ENCODE results near the gene NOCT. TPM values are rescaled to one million over a fixed set of nuclear protein-coding genes. Genes with fewer than 3 reads are reported as not detected.
A peak's percentile ranks its signal among the peaks of the same experiment; 100 is the strongest.
"Not testable (repeated sequence)": the region's sequence is repeated elsewhere in the genome, so short reads cannot be mapped to it uniquely, and the experiment has no call there.

Gene NOCT
- total RNA-seq, 3 donors from 2014 or later, result 4.0 to 9.5 (median 6.4) TPM

DNA sequence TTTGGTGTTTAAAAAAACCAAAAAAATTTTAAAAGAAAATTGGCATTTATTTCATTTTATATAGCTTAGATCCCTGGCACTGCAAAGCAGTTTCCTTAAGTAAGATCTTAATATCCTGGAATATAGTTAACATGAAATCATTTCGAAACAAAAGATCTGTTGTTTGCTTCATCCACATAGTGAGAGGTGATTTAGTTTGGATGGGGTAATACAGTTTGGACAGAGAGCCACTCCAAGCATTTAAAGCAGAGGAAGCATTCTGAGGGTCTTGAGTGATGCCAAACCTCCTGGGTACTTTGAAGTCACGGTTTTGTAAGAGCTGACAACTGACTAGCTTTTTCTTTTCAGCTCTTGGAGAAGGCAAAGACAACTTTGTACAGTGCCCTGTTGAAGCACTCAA, 28.7 kb downstream of the NOCT start:
- Histone ChIP-seq H3K27me3 (no peaks in the 10 kb centered on the region), H3K36me3 (no peaks in the 10 kb centered on the region), H3K27ac (peak overlapping the region in 1 of 2 donors; percentile 23), H3K9me3 (no peaks in the 10 kb centered on the region), H3K4me1 (no peaks in the 10 kb centered on the region), H3K4me3 (no peak overlapping the region)
- DNase-seq (ENCODE audit: low spot score in 2 of 2), result no peak
- intact Hi-C loops (cut with DNase I; ENCODE audit: low total_unique reads), result no loop called here
- TF ChIP-seq POLR2A (IDR thresholded peaks at IDR 0.05), result no peak

DNA sequence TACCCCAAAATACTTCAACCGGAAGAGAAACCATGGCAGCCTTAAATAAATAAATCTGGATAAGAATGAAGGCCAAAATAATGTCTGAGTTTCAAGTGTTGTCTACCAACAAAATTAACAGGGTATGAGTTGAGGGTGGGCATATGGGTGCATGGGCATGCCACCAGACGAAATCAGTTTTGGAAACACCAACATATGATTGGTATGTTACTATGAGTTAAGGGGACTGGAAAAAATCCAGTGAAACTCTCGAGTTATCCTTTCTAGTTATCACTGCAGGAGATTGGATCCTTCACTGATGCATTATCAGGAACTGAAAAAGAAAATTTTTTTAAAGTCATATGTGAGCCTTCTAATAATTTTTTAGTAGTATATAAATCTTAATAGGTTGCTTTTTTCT, 32.4 kb downstream of the NOCT start:
- no peak for TF ChIP-seq POLR2AphosphoS5 (IDR thresholded peaks at IDR 0.05)
- TF ChIP-seq, protein P1, sequence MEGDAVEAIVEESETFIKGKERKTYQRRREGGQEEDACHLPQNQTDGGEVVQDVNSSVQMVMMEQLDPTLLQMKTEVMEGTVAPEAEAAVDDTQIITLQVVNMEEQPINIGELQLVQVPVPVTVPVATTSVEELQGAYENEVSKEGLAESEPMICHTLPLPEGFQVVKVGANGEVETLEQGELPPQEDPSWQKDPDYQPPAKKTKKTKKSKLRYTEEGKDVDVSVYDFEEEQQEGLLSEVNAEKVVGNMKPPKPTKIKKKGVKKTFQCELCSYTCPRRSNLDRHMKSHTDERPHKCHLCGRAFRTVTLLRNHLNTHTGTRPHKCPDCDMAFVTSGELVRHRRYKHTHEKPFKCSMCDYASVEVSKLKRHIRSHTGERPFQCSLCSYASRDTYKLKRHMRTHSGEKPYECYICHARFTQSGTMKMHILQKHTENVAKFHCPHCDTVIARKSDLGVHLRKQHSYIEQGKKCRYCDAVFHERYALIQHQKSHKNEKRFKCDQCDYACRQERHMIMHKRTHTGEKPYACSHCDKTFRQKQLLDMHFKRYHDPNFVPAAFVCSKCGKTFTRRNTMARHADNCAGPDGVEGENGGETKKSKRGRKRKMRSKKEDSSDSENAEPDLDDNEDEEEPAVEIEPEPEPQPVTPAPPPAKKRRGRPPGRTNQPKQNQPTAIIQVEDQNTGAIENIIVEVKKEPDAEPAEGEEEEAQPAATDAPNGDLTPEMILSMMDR (IDR thresholded peaks at IDR 0.05), result no peak
- TF ChIP-seq POLR2A (IDR thresholded peaks at IDR 0.05), result no peak
- intact Hi-C loops (cut with DNase I; ENCODE audit: low total_unique reads), result no loop called here
- Histone ChIP-seq H3K9me3 (no peaks in the 10 kb centered on the region), H3K27me3 (no peaks in the 10 kb centered on the region), H3K4me1 (no peaks in the 10 kb centered on the region), H3K4me3 (no peak overlapping the region), H3K36me3 (no peaks in the 10 kb centered on the region), H3K27ac (no peak overlapping the region)
- DNase-seq (ENCODE audit: low spot score in 2 of 2), result no peak

DNA sequence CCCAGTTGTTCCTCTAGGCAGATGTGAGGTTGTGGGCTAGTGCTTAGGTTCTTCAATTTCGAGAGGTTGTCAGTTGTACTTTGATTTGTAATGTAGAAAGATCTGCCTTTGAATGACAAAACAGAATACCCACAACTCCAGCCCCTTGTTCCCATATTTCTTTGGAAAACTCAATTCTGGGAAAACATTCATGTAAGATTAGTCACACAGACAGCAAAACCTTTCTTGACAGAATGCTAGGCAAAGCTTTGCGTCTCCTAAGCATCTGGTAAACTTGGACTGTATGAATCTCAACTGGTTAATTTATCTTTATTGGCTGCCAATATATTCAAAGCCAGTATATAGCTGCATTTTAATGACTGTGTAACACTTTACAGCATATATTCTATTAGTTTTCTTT, 34.9 kb downstream of the NOCT start:
- TF ChIP-seq POLR2A (IDR thresholded peaks at IDR 0.05), result no peak
- no peak for TF ChIP-seq POLR2AphosphoS5 (IDR thresholded peaks at IDR 0.05)
- TF ChIP-seq, protein P1 (IDR thresholded peaks at IDR 0.05), result no peak
- DNase-seq (ENCODE audit: low spot score in 2 of 2), result no peak
- Histone ChIP-seq H3K27me3 (no peaks in the 10 kb centered on the region), H3K27ac (no peak overlapping the region), H3K36me3 (no peaks in the 10 kb centered on the region), H3K4me3 (no peak overlapping the region), H3K9me3 (no peaks in the 10 kb centered on the region), H3K4me1 (no peaks in the 10 kb centered on the region)
- intact Hi-C loops (cut with DNase I; ENCODE audit: low total_unique reads), result no loop called here

DNA sequence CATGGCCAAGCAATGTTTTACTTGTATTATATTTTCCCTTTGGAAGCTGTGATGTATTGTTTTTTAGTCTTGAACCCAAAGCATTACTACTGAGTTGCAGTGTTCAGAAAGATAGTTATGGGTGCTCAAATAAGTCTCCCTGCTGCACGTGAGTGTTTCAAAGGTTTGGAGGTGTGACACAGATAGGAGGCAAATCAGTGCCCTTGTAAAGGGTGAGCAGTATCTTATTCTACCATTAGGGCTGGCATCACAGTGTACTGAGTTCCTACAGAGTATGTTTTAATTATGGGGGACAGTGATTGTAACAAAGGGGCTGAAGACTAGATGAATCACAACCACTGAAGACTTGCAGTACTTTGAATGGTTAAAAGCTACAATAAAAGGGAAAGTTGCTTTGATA, 38.3 kb downstream of the NOCT start:
- H3K27me3 ChIP-seq, result no peaks in the 10 kb centered on the region
- no peak overlapping the region for H3K27ac ChIP-seq
- no peak overlapping the region for H3K4me3 ChIP-seq
- intact Hi-C loops (cut with DNase I; ENCODE audit: low total_unique reads), result no loop called here
- TF ChIP-seq, protein P1 (IDR thresholded peaks at IDR 0.05), result no peak
- TF ChIP-seq POLR2AphosphoS5 (IDR thresholded peaks at IDR 0.05), result no peak
- H3K4me1 ChIP-seq, result no peaks in the 10 kb centered on the region
- DNase-seq (ENCODE audit: low spot score in 2 of 2), result no peak
- no peaks in the 10 kb centered on the region for H3K36me3 ChIP-seq
- H3K9me3 ChIP-seq, result no peaks in the 10 kb centered on the region

DNA sequence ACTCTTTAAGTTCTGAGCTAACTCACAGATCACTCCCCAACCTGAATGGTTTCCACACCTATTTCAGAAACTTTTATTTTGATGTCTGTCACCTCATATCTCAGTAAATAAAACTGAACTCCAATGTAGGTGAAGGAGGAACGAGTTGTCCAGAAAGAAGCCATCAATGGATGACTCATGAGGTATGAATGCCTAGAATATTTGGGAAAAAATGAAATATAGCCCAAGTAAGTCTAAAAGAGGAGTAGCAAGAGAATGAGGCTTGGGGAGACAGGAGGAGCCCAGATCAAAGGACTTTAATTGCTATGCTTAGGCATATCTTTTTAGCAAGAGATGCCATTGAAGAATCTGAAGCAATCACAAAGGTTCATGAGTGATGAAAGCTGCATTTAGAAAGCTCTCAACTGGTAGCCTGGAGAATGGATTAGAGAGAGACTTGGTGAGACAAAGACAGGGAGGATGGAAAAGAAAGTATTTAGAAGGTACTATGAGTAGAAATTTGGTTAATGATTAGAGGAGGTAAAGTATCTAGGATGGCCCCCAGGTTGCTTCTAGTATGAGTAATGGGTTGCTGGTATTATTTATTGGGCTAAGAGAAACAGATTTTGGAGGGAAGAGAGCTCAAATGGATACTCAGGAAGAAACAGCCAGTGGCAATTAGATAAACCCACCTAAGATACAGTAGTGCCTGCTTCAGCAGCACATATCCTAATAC, 39.4 kb downstream of the NOCT start:
- Histone ChIP-seq H3K4me1 (no peaks in the 10 kb centered on the region), H3K9me3 (no peaks in the 10 kb centered on the region), H3K27me3 (no peaks in the 10 kb centered on the region), H3K27ac (no peak overlapping the region), H3K4me3 (no peak overlapping the region), H3K36me3 (no peaks in the 10 kb centered on the region)
- no peak for DNase-seq (ENCODE audit: low spot score in 2 of 2)
- no peak for TF ChIP-seq POLR2AphosphoS5 (IDR thresholded peaks at IDR 0.05)
- no peak for TF ChIP-seq POLR2A (IDR thresholded peaks at IDR 0.05)
- TF ChIP-seq, protein P1 (IDR thresholded peaks at IDR 0.05), result no peak
- intact Hi-C loops (cut with DNase I; ENCODE audit: low total_unique reads), result no loop called here

DNA sequence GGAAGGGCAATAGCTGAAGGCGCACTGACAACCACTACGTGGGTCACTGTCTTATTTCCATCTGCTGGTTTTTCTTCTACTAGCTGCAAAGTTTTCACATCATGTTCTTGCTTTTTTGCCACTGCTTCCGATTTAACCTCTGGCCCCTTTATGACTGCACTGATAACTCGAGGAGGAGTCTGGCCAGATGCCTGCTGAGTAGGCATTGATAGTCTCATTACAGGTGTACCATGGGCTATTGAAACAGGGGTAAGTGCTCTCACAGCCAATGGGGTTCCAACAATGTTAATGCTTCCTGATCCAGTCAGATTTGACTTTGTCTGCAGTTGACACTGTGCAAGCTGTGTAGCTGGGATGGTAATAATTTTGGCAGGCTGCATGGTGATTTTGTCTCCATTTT, 43.4 kb downstream of the NOCT start:
- H3K27me3 ChIP-seq; H3K36me3 ChIP-seq; H3K9me3 ChIP-seq; intact Hi-C loops (cut with DNase I; ENCODE audit: low total_unique reads); H3K4me1 ChIP-seq; DNase-seq (ENCODE audit: low spot score in 2 of 2); H3K27ac ChIP-seq; H3K4me3 ChIP-seq: not testable (repeated sequence)
